Hematopoietic multipotent progenitor cell treated with erythropoietin and hydrocortisone succinate and interleukin-3 and kit ligand, for 8 days (in vitro differentiated cells): Measurements from ENCODE around the gene SCART1.
"Not testable (repeated sequence)": the region's sequence is repeated elsewhere in the genome, so short reads cannot be mapped to it uniquely, and the experiment has no call there.

Experiments used
- DNase-seq: peaks from one replicate; pipeline ENCODE4 v3.0.0-alpha.2; 2015

Gene SCART1

GRCh38 chr10:133475425-133475734 lies 21.6 kb downstream of the SCART1 start:
- no peak for DNase-seq

DNA sequence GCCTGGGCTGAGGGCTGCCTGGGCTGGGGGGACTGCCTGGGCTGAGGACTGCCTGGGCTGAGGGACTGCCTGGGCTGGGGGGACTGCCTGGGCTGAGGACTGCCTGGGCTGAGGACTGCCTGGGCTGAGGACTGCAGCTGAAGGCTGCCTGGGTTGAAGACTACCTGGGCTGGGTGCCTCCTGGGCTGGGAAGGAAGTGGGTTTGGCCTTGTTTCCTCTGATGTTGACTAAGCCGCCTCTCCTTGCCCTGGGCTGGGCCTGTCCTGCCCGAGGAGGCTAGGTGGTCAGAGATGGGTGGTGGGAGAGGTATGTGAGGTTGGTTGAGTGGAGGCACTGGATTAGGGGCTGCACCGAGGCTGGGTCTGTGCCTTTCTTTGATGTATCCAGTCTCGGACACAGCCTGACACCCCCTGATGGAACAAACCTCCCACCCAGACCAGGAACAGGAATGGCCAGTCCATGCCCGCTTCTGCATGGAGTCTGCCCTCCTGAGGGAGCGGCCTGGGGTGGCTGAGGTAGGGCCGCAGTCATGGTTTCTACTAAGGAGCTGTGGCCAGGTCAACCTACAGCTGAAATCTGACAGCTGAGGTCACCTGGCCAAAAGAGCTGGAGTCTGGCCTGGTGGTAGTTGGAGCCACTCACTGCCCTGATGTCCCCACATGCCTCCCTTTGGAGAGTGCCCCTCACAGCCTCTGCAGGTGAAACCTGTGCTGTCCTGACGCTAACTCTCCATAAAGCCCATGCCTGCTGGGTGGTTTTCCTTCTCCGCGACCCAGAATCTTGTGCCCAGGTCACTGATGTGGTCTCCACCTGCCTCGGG lies 22.3 kb downstream of the SCART1 start:
- DNase-seq = no peak

DNA sequence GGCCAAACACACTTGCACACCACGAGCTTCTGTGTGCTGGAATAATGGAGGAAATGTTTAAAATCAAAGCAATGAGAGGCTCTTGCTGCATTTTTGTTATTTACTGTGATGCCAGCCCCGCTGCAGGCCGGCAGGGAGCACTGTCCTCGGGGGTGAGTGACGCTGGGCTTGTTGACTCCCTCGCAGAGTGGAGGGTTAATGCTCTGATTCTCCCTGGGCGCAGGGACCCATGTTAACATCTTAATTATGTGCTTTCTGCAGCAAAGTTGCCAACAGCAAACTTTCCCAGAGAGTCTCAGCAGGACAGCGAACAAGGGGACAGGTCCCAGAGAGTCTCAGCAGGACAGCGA lies 22.9 kb downstream of the SCART1 start:
- DNase-seq = no peak

DNA sequence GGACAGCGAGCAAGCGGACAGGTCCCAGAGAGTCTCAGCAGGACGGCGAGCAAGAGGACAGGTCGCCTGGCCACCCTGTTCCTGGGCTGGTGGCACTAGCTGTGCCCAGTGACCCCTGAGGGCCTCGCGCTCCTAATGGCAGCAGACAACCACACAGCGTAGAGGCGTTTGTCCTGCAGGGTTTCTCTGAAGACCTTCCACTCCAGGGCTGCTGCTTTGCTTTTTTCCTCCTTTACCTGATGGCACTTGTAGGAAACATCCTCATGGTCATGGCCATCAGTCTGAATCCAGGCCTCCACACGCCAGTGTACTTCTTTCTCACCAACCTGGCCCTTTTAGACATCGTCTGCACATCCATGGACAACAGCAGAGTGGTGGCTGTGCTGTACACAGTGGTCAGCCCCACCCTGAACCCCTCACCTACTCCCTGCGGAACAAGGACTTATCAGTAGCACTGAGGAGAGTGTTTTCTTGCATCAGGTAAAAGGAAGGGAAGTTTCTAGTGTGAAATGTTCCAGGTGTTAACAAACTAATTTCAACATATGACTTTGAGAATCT lies 27.4 kb downstream of the SCART1 start:
- no peak for DNase-seq

DNA sequence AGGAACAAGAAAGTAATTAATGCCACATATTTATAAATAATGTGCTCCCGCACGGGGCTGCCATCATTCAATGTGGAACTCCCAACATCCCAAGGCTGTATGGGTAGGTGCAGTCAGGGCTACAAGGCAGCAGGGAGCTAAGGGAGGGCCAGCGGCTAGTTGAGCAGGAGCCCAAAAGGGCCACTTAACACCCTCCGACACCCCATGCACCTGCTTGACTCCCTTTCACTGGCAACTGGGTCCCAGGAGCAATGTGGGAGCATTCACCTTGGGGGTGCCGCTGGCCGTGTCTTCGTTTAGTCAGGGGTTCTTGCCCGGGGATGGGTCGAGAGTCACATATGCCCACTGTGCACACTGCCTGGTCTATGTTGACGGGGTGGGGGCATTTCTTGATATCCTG lies 27.9 kb downstream of the SCART1 start:
- no peak for DNase-seq

DNA sequence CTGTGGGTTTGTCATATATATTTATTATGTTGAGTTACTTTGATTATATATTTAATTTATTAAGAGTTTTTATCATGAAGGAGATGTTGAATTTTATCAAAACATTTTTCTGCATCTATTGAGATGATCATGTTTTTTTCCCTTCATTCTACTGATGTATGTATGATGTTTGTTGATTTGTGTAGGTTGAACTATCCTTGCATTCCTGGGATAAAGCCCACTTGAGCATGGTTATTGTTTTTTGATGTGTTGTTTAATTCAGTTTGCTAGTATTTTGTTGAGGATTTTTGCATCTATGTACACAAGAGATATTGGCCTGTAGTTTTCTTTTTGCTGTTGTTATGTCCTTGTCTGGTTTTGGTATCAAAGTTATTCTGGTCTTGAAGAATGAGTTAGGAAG lies 31.1 kb downstream of the SCART1 start:
- DNase-seq = no peak

GRCh38 chr10:133487085-133487484 lies 33.3 kb downstream of the SCART1 start:
- no peak for DNase-seq

DNA sequence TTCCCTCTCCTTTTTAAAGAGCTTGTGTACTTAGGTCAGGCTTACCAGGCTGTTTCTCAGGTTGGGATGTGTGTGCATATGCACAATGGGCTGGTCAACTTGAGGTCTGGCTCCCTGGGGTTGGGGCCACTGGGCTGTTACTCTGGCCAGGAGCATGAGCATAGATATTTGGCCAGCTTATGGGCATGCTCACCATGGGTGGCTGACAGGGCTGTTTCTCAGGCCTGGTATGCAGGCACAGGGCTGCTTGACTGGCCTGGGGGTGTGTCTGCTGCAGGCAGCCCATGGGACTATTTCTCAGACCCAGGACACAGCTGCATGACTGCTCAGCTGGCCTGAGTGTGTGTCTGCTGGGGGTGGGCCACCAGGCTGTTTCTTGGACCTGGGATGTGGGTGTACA lies 34.6 kb downstream of the SCART1 start:
- DNase-seq = no peak

- no peak for DNase-seq
Observed at GRCh38 chr10:133489816-133490588, 36.3 kb downstream of the SCART1 start.

DNA sequence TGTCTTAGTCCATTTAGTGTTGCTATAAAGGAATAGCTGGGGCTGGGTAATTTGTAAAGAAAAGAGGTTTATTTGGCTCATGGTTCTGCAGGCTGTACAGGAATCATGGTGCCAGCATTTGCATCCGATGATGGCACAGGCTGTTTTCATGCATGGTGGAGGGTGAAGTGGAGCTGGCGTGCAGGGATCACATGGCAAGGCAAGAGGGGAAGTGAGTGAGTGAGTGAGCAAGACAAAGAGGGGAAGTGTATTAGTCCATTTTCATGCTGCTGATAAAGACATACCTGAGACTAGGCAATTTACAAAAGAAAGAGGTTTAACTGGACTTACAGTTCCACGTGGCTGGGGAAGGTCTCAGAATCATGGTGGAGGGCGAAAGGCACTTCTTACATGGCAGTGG lies 39.8 kb downstream of the SCART1 start:
- DNase-seq = not testable (repeated sequence)

GRCh38 chr10:133497363-133497762 lies 43.6 kb downstream of the SCART1 start:
- not testable (repeated sequence) for DNase-seq

DNA sequence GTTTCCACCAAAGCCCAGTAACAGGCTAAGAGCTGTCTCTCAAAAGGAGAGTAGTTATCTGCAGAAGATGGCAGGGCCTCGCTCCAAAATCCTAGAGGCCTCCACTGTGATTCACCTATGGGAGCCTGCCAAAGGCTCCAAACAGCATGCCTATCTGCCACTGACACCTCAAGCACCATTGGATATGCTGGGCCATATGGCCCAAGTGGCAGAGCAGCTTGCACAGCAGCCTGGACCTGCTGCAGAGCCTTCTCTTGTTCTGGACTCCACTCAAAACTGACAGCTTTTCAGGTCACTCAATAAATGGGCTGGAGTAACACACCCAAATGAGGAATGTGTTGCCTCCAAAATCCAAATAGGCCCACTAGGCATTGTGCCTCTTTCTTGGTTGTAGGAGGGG lies 45.4 kb downstream of the SCART1 start:
- DNase-seq = not testable (repeated sequence)

- DNase-seq = not testable (repeated sequence)
Observed at GRCh38 chr10:133500897-133501296, 47.2 kb downstream of the SCART1 start.

GRCh38 chr10:133509700-133510099 lies 56.0 kb downstream of the SCART1 start:
- no peak for DNase-seq

- DNase-seq = no peak
Observed at GRCh38 chr10:133511408-133511807, 57.7 kb downstream of the SCART1 start.

- DNase-seq = no peak
Observed at GRCh38 chr10:133511907-133512528, 58.3 kb downstream of the SCART1 start.

DNA sequence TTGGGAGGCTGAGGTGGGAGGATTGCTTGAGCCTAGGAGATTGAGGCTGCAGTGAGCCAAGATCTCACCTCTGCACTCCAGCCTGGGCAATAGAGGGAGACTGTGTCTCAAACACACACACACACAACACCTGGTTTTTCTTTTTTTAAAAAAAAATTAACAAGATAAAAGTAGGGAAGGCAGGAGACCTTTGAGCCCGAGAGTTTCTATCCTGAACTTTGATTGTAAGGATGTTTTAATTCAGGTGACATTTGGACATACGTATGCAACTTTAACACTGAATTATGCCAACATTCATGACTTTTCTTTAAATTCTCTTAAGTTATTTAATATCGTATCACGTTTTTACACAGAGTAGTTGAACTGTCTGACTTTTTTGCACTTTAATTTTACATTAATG lies 61.7 kb downstream of the SCART1 start:
- no peak for DNase-seq

- DNase-seq = no peak
Observed at GRCh38 chr10:133516057-133516456, 62.3 kb downstream of the SCART1 start.

GRCh38 chr10:133518517-133518916 lies 64.8 kb downstream of the SCART1 start:
- not testable (repeated sequence) for DNase-seq
